SIG-M5 treated with dmso at 0.1 percent for 504 hours (cell line): Measurements from ENCODE around the gene MIOX.

ENCODE experiments used
- DNase-seq: peaks from one replicate; lab custom pipeline; 2025; ENCODE audit not compliant: unreplicated experiment; lab: John Stamatoyannopoulos, UW

The MIOX gene

DNA sequence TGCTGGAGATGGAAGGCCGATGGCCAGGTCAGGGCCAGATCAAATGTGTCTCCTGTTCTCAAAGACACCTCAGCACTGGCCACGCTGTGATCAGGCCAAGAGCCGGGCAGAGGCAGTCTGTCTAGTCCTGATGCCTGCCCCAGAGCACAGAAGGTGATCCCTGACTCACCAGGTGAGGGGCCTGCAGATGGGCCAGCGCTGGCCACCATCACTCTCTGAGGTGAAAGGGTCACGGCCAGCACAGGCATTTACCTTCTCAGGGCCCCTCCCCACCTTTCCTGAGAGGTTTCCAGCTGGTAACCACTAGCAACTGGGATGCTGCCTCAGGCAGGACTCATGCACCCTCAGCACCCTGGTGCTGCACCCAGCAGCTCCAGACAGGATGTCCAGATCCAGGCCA lies 14.7 kb upstream of the MIOX start:
- DNase-seq: no peak

- DNase-seq: no peak
Measured at GRCh38 chr22:50473088-50473487, 13.6 kb upstream of the MIOX start.

- DNase-seq: no peak
Measured at GRCh38 chr22:50473855-50474671, 12.6 kb upstream of the MIOX start.

GRCh38 chr22:50474710-50475651 lies 11.7 kb upstream of the MIOX start, which contains the start of gene SBF1:
Gene SBF1 (minus strand): TSS chr22:50475035. CDS start chr22:50474840, 195 bp downstream.
- peak; percentile 58 for DNase-seq

DNA sequence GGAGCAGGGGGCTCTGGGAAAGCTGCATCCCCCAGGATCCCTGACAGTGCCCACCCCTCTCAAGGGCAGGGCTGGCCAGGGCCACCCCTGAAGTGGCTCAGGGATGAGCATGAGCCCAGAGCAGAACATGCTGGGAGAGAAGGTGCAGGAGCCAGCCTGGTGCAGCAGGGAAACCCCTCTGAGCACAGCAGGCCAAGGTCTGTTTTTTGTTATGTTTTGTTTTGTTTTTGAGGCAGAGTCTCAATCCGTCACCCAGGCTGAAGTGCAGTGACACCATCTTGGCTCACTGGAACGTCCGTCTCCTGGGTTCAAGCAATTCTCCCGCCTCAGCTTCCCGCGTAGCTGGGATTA lies 11.0 kb upstream of the MIOX start:
- DNase-seq: no peak

DNA sequence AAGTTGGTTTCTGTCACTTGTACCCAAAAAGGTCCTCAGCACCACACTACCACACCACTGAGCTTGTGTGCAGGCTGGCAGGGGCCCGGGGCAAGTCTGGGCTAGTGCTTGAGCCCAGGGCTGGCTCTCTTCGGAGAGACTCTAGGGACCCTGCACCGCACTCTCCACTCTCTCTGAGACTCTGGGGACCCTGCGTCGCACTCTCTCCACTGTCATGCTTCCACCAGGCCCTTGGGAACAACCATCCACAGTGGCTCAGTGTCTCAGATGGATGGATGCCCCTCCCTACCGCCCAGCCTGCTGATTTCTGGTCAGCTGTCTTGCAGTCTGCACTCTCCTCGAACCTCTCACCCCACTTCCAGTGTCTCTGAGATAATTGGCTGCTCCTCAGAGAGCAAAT lies 9.8 kb upstream of the MIOX start:
- DNase-seq: no peak

GRCh38 chr22:50477923-50478322 lies 8.7 kb upstream of the MIOX start:
- DNase-seq: no peak

DNA sequence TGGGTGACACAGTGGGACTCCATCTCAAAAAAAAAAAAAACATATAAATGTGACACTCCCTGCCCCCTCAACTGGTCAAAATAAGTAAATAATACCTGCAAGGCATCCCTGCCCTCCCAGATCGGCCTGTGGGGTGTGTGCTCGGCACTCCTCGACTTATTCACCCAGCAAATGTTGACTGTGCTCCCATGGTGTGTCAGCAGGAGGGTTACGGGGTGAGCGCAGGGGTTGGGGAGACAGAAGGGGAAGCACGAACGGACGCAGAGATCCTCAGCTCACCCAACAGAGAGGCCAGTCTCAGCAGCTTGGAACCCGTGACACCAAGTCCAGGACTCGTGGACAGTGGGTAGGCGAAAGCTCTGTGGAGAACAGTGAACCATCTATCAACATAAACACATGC lies 6.9 kb upstream of the MIOX start:
- no peak for DNase-seq

GRCh38 chr22:50481045-50481439 lies 5.6 kb upstream of the MIOX start:
- no peak for DNase-seq

GRCh38 chr22:50481440-50482106 lies 5.1 kb upstream of the MIOX start, which contains the start of gene ADM2:
Gene ADM2 (plus strand): TSS chr22:50481543. CDS start chr22:50481848, 305 bp downstream.
- DNase-seq: no peak

GRCh38 chr22:50482107-50483074 lies 4.3 kb upstream of the MIOX start:
- DNase-seq: no peak

DNA sequence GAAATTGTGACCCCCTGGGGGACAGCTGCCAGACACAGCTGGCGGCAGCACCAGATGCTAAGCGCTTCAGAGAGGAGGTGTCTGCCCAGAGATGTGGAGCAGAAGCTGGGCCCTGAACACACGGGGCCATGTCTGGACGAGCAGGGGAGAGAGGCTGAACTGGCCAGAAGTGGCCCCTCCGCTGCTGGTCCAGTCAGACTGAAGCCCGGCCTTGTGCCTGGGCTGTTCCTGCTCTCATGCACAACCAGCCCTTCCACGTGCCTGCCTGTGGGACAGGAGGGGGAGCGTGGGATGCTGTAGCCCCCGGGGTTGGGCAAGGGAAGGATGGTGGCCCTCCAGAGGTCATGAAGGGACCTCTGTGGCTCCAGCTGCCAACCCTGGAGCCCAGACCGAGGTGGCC lies 3.6 kb upstream of the MIOX start:
- no peak for DNase-seq

- no peak for DNase-seq
Measured at GRCh38 chr22:50483556-50483955, 3.1 kb upstream of the MIOX start.

GRCh38 chr22:50483977-50484853 lies 2.4 kb upstream of the MIOX start:
- DNase-seq: no peak

DNA sequence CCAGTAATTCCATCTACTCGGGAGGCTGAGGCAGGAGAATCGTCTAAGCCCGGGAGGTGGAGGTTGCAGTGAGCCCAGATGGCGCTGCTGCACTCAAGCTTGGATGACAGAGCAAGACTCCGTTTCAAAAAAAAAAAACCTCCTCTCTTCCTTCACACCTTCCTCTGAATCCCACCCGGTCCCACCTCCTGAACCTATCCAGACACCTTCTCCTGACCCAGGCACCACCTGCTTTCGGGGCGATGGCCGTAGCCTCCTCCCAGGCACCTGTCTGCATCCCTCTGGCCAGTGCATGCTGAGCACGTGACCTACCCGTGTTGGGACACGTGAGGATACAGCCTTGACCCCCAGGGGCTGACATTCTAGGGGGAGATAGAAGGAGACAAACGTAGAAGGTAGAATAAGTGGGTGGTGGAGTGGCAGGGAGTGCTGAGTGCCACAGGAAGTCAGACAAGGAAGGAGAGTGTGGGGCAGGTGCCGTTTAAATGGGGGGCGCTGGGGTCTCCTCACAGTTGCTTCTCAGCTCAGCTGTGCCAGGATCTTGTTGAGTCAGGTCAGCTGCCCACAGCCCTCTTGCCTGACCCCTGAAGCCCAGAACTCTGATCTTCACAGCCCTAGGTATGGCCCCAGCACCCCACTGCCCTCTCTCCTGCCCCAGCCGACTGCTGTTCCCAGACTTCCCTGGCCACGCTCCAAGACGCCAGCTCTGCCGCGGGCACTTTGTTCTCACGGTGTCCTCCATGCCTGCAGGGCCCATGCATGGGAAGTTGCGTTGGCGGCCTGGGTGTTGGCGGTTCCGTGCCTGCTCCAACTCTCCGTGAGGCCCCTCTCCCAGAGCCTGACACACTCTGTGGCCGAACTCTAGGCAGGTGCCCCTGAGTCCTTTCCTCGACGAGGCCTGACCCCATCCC lies 1.2 kb upstream of the MIOX start:
- no peak for DNase-seq

GRCh38 chr22:50487290-50488005 lies 789 bp downstream of the MIOX start:
- DNase-seq: no peak

DNA sequence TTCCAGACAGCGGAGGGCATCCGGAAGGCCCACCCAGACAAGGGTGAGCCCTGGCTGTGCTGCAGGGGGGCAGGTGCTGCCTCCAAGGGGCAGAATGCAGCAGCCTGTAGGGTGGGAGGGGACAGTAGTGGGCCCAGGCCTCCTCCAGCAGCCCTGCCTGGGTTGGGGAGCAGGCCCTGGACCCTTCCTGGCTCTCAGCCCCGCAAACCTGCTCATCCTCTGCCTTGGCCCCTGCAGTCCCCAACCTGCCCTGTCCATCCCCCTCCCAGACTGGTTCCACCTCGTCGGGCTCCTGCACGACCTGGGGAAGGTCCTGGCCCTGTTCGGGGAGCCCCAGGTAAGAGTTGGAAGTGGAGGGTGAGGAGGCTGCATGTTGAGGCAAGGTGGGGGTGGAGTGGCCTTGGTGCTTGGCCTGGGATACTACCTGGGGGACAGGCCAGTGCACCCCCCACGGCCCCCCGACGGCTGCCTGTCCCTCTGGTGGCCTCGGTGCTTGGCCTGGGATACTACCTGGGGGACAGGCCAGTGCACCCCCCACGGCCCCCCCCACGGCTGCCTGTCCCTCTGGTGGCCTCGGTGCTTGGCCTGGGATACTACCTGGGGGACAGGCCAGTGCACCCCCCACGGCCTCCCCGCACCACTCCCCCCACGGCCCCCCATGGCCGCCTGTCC lies 1.5 kb downstream of the MIOX start:
- no peak for DNase-seq
